Measurements from ENCODE around the gene PEX11G.

Gene PEX11G

DNA sequence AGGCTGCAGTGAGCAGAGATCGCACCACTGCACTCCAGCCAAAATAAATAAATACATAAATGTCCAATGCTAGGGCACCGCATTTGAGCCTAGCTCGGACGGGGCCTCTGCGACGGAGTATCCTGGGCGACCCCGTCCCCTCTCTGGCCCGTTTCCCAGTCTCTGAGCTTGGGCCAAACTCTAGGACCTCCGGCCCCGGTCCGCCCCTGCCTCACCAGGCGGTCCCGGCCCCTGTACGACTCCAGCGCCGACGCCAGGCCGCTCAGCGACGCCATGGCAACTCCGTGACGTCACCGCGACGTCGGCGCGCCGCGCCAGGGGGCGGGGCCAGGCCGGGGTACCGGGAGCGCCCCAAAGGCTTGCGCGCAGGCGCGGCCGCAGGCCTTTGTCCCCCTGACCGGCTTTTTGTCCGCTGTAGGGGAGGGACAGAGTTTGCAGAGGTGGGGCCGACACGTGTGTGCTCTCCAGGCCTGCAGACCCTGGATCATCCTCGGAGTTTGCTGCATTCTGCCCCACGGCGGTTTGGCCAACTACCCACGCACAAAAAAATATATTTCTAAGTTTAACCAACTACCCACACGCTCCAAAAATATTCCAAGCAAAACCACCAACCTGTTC is at the start of gene PEX11G:
PEX11G (minus strand) TSS at position 300 of the 618 bp plus-strand sequence; CDS start at position 275, 25 bp downstream.
- DNase-seq, result peak; percentile 87

DNA sequence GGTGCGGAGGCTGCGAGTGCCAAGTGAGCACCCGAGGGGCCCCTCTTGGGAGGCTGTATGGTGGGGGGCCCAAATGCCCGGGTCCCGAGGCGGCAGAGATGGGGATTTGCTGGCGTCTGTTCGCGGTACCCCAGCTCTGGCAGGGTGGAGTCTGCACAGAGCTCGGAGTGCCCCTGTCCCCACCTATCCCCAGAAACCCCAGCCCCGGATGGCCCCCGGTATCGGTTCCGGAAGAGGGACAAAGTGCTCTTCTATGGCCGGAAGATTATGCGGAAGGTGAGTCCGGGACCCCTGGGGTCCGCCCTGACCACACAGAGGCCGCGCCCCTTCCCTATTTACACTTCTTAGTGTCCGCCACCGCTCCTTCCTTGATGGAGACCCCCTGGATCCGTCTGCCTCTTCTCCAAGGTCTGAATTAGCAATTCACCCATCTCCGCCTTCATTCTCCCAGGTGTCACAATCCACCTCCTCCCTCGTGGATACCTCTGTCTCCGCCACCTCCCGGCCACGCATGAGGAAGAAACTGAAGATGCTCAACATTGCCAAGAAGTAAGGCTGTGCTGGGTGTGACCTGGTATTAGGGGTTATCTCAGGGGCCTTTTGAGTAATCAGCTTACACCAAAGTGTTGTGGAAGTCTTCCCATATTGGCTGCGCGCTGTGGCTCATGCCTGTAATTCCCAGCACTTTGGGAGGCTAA is 47.3 kb upstream of the PEX11G start:
- DNase-seq, result no peak

DNA sequence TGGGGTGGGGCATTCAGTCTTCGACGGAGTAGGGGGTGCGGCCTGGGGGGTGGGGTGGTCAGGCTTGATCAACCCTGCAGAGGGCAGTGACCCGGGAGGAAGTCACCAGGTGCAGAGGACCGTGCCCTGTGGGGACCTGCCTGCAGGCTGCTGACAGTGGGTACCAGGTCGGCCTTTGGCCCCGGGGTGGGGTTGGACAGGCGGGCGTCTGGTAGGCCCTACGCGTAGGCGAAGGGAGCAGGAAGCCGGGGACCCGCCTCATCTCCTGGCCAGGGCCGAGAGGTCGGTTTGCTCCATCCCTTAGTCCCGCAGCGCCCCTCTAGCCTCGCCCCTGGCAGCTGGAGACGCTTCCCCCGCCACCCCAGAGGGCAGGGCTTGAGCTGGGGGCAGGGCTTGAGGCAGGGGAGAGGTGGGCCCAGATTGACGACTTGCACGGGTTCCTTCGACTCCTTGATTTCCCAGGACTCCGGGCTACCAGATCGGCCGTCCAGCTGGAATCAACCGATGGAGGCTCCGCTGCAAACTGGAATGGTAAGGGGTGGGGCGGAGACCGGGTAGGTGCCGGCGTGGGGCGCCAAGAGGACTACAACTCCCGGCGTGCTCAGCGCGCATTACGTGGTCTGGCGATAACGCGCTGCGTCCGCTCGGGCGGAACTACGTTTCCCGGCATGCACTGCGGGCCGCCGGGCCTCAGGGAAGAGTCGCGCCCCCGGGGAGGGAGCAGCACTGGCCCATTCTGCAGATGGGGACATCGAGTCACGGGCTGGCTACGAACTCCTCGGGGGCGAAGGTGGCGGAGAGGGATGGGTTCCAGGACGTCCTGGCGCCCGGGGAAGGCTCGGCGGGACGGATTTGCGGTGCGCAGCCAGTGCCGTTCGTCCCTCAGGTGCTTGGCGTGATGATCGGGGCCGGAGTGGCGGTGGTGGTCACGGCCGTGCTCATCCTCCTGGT is 46.5 kb upstream of the PEX11G start, which contains the start of gene PNPLA6:
PNPLA6 (plus strand) TSS at position 671 of the 951 bp plus-strand sequence; CDS start at position 743, 72 bp downstream.
- DNase-seq, result peak; percentile 96

DNA sequence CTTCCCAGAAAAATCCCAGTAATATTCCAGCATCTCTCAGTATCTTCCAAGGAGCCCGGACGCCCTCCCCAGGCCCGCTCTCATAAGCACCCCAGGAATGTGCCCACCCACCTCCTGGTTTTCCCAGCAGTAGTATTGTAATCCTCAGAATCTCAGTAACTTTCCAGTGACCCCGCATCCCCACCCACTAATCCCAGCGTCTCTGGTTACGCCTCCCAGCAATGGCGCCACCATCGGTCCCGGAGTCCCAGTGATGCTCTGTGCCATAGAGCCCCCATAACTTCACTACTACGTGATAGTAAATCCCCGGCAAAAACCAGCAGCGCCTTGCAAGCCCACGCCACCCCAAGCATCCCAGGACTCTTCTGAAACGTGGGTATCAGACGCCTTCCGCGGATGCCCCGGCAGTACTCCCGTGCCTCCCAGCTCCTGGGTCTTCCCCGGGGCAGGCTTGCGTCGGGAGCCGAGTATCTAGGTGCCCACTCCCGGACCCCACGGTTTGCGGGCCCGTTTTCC is 45.8 kb upstream of the PEX11G start:
- DNase-seq, result peak; percentile 81

DNA sequence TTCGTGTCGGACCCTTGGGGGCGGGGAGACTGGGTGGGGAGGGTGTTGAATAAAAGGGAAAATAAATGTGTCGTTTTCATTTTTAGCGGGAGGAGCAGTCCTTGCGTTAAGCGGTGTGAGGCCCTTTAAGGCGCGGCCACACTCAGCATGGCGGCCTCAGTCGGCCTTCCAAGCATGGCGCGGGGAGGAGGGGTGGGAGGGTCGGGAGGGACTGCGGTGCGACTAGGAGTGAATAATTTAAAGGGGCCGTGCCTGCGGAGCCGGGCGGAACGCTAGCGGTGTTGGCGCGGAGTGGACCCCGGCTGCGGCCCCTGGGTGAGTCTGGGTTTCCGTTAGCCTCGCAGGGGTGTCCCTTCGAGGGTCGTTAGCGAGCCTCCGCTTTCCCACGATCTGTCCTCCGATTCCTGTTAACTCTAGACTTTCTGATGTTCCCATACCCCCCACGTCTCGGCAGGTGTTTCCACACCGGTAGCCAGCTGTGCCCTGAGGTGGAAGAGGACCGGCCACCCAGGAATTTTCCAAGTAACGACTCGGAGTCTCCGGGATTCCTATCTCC is 45.2 kb upstream of the PEX11G start:
- peak; percentile 91 for DNase-seq

DNA sequence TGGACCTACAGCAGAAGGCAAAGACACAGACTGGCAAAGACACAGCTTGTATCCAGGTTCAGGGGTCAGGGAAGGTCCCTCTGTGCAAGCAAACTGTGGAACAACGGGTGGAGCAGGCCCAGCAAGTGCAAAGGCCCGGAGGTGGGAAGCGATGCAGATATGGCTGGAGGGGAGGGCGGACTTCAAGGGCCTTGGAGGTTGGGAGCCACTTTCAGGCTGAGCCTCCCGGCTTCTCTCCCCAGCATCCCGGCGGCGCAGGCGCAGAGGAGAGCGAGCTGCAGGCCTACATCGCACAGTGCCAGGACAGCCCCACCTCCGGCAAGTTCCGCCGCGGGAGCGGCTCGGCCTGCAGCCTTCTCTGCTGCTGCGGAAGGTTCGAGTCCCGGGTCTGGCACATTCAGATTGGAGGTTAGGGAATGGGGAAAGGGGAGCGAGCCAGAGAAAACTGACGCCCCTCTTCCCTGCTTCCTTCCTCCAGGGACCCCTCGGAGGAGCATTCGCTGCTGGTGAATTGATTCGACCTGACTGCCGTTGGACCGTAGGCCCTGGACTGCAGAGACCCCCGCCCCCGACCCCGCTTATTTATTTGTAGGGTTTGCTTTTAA is 44.5 kb upstream of the PEX11G start:
- DNase-seq, result peak; percentile 69

DNA sequence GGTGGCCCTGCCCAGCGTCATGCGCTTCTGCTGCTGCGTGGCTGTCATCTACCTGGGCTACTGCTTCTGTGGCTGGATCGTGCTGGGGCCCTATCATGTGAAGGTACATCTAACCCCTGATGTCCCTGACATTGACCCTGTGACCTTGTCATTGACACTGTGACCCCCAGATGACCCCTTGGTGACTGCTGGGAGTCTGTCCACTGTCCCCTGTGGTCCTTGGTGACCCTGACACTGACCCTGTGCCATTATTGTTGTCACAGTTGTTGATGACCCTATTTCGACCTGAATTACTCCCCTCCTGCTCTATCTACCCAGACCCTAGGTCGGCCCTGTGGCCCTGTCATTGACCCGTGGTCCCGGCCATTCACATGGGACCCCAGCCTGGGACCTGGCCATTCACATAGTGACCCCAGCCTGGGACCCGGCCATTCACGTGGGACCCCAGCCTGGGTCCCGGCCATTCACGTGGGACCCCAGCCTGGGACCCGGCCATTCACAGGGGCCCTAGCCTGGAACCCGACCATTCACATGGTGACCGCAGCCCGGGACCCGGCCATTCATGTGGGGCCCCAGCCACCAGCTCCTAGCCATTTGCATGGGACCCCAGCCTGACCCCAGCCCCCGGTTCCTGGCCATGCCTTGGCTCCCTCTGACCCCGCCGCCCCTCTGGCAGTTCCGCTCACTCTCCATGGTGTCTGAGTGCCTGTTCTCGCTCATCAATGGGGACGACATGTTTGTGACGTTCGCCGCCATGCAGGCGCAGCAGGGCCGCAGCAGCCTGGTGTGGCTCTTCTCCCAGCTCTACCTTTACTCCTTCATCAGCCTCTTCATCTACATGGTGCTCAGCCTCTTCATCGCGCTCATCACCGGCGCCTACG is 41.0 kb upstream of the PEX11G start:
- DNase-seq, result no peak

DNA sequence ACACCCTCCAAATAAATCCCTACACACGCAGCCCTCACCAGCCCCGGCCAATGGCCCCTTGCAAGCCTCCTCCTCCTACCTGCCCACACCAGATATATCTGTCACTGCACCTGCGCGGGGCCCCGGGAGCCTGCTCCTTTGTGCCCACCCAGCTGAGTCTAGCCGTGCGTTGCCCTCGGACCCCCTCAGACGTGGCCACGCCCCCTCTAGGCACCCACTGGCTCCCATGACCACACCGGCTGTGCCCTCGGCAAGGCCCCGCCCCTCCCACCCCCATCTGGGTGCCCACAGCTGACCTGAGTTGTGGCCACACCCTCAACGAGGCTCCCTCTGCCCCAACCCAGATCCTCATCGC is 40.4 kb upstream of the PEX11G start:
- DNase-seq, result no peak

DNA sequence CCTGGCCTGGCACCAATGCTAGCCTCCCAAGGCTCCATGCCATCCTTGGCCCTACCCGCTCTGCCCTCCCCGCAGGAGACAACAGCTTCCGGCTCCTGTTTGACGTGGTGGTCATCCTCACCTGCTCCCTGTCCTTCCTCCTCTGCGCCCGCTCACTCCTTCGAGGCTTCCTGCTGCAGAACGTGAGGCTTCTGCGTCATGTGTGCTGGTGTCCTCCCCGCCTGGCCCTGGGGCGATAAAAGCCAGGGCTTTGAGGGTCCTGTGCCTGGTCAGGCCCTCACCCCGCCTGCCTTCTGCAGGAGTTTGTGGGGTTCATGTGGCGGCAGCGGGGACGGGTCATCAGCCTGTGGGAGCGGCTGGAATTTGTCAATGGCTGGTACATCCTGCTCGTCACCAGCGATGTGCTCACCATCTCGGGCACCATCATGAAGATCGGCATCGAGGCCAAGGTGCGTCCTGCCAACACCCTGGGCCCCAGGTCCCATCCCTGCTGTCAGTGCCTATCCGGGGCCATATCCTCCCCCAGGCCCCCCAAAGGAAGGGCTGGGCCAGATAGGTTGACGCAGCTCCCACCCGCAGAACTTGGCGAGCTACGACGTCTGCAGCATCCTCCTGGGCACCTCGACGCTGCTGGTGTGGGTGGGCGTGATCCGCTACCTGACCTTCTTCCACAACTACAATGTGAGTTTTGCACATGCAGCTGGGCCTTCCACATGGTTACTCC is 39.8 kb upstream of the PEX11G start:
- DNase-seq, result no peak

DNA sequence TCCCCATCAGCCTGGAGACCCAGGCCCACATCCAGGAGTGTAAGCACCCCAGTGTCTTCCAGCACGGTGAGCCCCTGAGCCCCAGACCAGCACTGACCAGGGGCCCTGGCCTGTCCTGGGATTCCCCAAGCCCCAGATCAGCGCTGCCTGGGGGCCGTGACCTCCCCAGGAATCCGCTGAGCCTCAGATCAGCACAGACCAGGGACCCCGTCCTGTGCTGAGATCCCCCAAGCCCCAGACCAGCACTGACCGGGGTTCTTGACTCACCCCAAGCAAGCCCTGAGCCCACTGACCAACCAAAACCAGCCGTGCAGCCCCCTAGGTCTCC is 39.3 kb upstream of the PEX11G start:
- no peak for DNase-seq

DNA sequence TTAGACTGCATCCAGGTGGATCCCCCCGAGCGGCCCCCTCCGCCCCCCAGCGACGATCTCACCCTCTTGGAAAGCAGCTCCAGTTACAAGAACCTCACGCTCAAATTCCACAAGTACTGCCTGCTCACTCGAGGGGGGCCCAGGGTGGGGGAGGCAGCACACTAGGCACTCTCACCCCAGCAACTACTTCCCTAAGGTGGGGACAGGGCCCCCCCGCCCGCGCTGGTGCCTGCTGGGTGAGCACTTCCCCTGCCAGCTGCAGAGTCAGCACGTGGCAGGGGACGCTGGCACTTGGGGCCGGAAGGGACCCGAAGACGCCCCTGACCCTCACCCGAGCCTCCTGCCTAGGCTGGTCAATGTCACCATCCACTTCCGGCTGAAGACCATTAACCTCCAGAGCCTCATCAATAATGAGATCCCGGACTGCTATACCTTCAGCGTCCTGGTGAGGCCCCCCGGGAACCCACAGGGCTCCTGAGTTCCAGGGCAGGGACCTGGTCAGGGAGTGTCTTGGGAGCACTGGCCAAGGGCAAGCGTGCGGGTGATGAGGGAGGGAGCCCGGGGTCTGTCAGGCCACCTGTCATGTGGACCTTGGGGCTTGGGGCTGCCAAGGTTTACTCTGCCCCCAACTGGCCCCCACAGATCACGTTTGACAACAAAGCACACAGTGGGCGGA is 38.8 kb upstream of the PEX11G start:
- no peak for DNase-seq

DNA sequence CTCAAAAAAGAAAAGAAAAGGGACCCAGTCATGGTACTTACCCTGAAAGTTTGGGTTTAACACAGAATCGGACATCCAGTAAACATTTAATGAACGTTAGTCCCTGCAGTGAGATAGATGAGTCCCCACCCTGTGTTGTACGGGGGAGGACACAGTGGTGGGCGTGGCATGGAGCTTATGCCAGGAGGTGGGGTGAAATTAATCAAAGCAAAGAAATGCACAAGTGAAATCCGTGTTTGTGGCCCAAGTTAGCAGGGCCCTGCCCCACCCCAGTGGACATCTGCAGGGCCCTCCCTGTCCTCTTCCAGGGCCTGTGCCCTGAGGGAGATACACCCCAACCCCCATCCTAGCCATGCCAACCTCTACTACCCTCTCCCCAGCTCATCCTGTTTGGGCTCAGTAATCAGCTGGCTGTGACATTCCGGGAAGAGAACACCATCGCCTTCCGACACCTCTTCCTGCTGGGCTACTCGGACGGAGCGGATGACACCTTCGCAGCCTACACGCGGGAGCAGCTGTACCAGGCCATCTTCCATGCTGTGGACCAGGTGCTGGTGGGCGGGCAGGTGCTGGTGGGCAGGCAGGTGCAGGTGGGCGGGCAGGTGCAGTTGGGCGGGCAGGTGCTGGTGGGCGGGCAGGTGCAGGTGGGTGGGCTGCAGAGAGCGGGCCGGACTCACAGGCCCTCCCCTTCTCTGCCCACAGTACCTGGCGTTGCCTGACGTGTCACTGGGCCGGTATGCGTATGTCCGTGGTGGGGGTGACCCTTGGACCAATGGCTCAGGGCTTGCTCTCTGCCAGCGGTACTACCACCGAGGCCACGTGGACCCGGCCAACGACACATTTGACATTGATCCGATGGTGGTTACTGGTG is 37.5 kb upstream of the PEX11G start:
- DNase-seq, result no peak

DNA sequence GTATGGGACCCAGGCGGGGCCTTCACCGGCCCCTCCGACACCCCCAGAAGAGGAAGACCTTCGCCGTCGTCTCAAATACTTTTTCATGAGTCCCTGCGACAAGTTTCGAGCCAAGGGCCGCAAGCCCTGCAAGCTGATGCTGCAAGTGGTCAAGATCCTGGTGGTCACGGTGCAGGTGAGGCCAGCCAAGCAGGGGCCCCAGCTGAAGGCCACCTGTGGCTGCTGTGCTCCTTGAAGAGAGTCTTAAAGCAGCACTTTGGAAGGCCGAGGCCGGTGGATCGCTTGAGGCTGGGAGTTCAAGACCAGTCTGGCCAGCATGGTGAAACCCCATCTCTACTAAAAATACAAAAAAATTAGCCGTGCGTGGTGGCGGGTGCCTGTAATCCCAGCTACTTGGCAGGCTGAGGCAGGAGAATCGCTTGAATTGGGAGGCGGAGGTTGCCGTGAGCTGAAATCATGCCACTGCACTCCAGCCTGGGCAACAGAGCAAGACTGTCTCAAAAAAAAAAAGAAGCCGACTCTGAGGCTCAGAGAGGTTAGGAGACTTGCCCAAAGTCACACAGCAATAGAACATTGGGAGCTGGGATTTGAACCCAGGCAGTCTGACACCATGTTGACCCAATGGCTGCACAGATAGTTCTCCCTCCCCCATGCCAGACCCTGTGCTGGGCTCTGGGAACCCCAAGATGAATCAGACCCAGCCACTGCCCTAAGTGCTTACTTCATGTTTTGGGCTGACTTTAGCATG is 36.3 kb upstream of the PEX11G start:
- DNase-seq, result no peak

DNA sequence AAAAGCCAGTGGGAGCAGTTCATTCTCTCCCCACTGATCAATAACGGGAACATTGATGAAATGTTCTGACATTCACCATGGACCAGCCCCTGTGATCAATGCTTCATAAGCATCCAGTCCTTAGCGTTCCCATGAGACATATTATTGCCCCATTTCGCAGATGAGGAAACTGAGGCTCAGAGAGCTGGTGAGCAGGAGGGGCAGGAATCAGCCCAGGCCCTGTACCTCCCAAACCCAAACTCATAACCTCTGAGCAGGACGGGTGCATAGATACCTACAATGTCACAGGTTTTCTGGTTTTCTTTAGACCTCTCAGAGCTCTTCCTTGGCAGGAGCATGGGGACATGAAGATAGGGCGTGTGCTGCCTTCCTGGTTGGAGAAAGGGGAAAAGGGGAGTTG is 35.7 kb upstream of the PEX11G start:
- DNase-seq, result no peak

DNA sequence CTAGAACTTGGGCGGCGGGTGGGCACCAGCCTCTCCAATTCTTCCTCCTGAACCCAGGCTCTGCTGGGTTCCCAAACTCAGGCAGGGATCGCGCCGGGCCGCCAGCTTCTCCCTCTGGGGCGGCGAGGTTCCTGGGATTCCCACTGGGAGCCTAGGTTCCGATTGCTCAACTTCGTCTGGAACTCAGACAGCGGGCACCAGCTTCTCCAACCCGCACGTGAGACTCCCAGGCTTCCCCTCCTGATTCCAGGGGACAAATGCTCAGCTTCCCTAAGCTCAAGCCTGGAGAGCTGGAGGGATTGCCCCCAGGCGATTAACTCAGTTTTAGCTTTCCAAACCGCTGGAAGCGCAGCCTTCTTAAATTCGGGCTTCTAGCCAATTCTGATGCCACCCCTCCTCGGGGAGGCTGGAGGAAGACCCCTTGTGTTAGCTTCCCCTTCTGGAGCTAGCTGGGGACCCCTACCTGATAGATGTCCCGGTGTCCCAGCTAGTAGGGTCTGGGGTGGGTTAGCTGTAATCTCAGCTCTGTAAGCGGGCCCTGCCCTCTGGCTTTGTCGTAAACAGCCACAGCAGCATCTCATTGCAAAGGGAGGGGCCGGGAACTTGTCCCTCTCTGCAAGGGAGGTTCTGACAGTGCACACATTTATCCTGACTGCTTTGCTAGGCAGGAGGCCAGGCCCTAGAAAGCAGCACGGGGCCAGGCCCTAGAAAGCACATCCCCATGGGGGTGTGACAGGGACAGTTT is 34.3 kb upstream of the PEX11G start:
- no peak for DNase-seq

DNA sequence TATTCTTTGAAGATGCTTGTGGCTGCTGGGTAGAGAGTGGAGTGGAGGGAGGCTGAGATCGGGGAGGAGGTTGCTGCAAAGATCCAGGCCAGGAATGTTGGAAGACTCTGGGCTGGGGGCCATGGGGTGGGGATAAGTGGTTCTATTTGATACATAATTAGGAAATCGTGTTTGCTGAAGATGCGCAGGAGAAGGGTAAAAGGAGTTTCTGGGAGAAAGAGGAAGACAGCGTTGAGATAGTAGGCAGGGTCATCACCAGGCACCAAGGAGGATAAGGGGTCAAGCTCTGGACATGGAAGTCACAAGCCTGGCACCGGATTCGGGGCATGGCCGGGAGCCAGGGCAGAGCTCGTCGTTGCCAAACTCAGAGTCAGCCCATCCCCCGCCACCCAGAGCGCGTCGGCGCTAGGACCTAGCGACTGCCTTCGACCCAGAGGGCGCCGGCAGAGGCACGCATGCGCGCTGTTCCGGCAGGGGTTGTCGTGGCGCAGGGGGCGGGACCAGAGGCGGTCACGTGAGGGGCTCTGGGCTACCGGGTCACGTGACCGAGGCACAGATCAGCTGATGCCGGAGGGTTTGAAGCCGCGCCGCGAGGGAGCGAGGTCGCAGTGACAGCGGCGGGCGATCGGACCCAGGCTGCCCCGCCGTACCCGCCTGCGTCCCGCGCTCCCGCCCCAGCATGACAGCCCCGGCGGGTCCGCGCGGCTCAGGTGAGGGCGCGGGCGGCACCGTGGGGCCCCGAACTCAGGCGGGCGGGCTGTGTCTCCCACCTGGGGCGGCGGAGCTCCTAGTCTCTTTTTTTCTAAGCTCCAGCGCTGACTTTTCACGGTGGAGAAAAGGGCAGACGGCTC is 33.5 kb upstream of the PEX11G start, which contains the start of gene MCOLN1:
MCOLN1 (plus strand) TSS at position 553 of the 851 bp plus-strand sequence; CDS start at position 680, 127 bp downstream.
- DNase-seq, result peak; percentile 98

Measured in islet precursor cell (in vitro differentiated cells).